Measurements from ENCODE around the gene NSUN2.

The NSUN2 gene

GRCh38 chr5:6597557-6597956, 35.3 kb downstream of the NSUN2 start:
- TF ChIP-seq, protein P1, sequence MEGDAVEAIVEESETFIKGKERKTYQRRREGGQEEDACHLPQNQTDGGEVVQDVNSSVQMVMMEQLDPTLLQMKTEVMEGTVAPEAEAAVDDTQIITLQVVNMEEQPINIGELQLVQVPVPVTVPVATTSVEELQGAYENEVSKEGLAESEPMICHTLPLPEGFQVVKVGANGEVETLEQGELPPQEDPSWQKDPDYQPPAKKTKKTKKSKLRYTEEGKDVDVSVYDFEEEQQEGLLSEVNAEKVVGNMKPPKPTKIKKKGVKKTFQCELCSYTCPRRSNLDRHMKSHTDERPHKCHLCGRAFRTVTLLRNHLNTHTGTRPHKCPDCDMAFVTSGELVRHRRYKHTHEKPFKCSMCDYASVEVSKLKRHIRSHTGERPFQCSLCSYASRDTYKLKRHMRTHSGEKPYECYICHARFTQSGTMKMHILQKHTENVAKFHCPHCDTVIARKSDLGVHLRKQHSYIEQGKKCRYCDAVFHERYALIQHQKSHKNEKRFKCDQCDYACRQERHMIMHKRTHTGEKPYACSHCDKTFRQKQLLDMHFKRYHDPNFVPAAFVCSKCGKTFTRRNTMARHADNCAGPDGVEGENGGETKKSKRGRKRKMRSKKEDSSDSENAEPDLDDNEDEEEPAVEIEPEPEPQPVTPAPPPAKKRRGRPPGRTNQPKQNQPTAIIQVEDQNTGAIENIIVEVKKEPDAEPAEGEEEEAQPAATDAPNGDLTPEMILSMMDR (IDR thresholded peaks at IDR 0.05; ENCODE audit: low read depth, low read length), result no peak
- in situ Hi-C loops (cut with HindIII; ENCODE audit: low sequenced_read_pairs), result no loop called here
- no peak overlapping the region for H3K4me3 ChIP-seq (ENCODE audit: low read depth, low read length)
- no peak for DNase-seq (ENCODE audit: low read depth, low spot score)

DNA sequence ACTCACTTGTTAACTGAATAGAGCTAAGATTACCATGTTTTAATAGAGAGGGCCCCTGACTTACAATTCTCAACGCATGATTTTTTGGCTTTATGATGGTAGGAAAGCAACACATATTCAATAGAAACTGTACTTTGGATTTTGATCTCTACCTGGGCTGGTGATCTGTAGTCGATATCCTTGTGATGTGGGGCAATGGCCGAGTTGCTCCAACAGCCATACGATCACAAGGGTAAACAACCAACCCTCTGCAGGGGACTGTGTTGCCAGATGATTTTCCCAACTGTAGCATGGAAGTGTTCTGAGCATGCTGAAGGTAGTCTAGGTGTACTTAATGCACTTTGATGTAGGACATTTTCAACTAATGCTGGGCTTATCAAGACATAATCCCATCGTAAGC, 36.5 kb downstream of the NSUN2 start:
- DNase-seq (ENCODE audit: low read depth, low spot score), result no peak
- H3K4me3 ChIP-seq (ENCODE audit: low read depth, low read length), result no peak overlapping the region
- TF ChIP-seq, protein P1 (IDR thresholded peaks at IDR 0.05; ENCODE audit: low read depth, low read length), result no peak
- in situ Hi-C loops (cut with HindIII; ENCODE audit: low sequenced_read_pairs), result no loop called here

DNA sequence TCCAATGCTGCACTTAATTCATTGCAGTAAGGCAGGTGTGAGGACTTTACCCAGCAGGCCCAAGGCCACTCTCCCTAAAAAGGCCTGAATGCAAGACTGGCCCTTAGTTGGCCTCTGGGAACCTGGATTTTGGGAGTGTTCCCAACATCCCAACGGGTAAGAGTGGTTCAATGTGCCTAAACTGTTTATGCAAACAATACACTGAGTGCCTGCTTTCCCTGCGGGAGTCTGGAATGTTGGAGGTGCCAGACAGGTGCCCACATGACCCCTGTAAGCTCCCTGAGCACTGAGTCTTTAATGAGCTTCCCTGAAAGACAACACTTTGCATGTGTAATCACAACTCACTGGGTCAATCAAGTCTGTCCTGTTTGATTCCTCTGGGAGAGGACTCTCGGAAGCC, 37.4 kb downstream of the NSUN2 start:
- TF ChIP-seq, protein P1 (IDR thresholded peaks at IDR 0.05; ENCODE audit: low read depth, low read length), result no peak

GRCh38 chr5:6594066-6594465, 38.8 kb downstream of the NSUN2 start:
- in situ Hi-C loops (cut with HindIII; ENCODE audit: low sequenced_read_pairs), result no loop called here
- DNase-seq (ENCODE audit: low read depth, low spot score), result no peak
- no peak overlapping the region for H3K4me3 ChIP-seq (ENCODE audit: low read depth, low read length)
- TF ChIP-seq, protein P1 (IDR thresholded peaks at IDR 0.05; ENCODE audit: low read depth, low read length), result no peak

More for the DNA sequence above, 37.4 kb downstream of the NSUN2 start:
- no peak overlapping the region for H3K4me3 ChIP-seq (ENCODE audit: low read depth, low read length)
- no peak for DNase-seq (ENCODE audit: low read depth, low spot score)
- in situ Hi-C loops (cut with HindIII; ENCODE audit: low sequenced_read_pairs), result no loop called here

DNA sequence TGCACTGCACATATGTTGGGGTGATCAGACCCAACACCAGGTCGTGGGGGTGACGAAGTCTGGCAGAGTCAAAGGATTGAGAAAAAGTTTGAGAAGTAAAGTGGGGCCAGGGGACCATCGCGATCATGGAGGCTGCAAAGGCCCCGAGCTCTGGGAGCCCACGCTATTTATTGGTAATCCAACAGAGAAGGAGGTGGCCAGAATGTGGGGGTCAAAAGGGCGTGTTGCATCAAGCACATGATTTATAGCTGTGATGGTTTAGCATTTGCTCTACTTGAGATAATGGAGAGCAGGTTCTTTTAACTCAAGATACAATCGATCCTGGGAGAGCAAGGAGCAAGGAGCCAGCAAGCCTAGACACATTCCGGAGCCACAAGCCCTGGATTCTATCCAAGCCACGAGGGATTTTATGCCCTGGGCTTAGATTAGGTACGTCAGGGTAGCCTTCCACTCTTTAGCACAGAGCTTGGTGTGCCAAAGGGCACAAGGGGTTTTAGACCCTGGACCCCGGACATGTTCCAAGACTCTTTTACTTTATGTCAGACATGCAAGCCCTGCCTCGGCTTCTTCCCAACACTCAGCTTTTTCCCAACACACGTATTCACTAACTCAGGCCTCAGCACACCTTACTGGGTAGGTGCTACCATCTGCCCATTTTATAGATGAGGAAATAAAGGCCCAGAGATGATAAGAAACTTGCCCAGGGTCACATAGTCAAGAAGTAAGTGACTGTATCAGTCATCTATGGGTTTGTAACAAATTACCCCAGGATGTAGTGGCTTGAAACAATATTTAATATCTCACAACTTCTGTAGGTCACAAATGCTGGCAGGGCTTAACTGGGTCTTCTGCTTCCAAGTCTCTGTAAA, 39.5 kb downstream of the NSUN2 start:
- in situ Hi-C loops (cut with HindIII; ENCODE audit: low sequenced_read_pairs), result no loop called here

GRCh38 chr5:6592601-6593000, 40.2 kb downstream of the NSUN2 start:
- H3K4me3 ChIP-seq (ENCODE audit: low read depth, low read length), result no peak overlapping the region
- TF ChIP-seq, protein P1 (IDR thresholded peaks at IDR 0.05; ENCODE audit: low read depth, low read length), result no peak
- in situ Hi-C loops (cut with HindIII; ENCODE audit: low sequenced_read_pairs), result no loop called here
- no peak for DNase-seq (ENCODE audit: low read depth, low spot score)

More for the DNA sequence above, 39.5 kb downstream of the NSUN2 start:
- TF ChIP-seq, protein P1 (IDR thresholded peaks at IDR 0.05; ENCODE audit: low read depth, low read length), result no peak
- H3K4me3 ChIP-seq (ENCODE audit: low read depth, low read length), result no peak overlapping the region
- no peak for DNase-seq (ENCODE audit: low read depth, low spot score)
